ENCODE data around the gene ERVV-1. TPM values are rescaled to one million over a fixed set of nuclear protein-coding genes. Genes with fewer than 3 reads are reported as not detected.

ERVV-1 gene
- total and polyA plus RNA-seq, 4 donors: 0.12 TPM; not detected in 3

DNA sequence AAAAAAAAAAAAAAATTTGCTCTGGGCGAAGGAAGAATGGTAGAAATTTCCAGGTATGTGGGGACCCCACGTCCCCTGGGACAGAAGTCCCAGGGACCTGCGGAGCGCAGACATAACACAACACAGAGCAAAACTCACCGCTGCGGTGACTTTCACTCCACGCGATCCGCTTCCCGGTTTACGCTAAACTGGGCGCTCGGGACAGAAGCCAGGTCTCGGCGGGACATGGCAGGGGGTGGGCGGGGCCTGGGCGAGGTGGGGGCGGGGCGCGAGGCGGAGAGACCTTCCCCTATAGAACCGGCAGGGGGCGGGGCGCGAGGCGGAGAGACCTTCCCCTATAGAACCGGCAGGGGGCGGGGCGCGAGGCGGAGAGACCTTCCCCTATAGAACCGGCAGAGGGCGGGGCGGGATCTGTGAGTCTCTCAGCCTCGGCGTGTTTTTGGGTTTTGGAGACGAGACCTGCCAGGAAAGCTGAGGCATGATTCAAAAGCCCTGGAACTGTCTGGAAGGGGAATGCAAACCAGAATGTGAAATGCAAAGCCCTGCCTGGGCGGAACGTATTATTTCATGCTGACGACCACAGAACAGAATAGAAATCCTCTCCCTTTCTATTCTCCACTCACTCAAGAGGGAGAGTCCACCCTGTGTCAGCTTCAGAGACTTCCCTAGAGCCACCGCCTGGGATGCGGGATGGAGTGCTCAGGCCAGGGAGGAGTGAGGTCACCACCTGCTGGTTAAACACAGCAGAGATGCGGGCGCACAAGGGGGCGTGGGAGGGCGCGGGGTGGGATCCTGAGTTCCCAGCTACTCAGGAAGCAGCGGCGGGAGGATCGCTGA is 20.2 kb upstream of the ERVV-1 start:
- Histone ChIP-seq H3K9me3 (ENCODE audit: control insufficient read depth, insufficient read depth, low read length) (no peaks in the 10 kb centered on the region), H3K4me3 (ENCODE audit: low read depth, low read length) (peak overlapping the region; percentile 48), H3K4me1 (ENCODE audit: control insufficient read depth, insufficient read depth, low read length) (peaks cover 23% of the 10 kb centered on the region), H3K27me3 (ENCODE audit: control insufficient read depth, insufficient read depth, low read length) (no peaks in the 10 kb centered on the region), H3K27ac (ENCODE audit: low read depth, low read length) (peak overlapping the region; percentile 42), H3K36me3 (ENCODE audit: control insufficient read depth, insufficient read depth, low read length) (no peaks in the 10 kb centered on the region)
- WGBS (ENCODE audit: insufficient coverage): 0% methylated on average over 30 of the region's 50 CpGs
- DNase-seq (ENCODE audit: low read depth in 4 of 6, low spot score in 6 of 6): peak; percentile 33 to 93 (median 62)

DNA sequence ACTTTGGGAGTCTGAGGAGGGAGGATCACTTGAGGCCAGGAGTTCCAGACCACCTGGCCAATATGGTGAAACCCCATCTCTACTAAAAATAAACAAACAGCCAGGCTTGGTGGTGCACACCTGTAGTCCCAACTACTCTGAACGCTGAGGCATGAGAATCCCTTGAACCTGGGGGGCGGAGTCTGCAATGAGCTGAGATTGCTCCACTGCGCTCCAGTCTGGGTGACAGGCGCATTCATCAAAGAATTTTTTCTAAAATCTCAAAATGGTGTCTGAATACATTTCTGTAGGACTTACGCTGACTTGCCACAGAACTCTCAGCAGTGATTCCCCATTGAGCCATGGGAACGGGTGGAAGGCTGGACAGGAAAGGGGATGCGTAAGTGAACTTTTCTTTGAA is 18.0 kb upstream of the ERVV-1 start:
- DNase-seq (ENCODE audit: low read depth in 4 of 6, low spot score in 6 of 6): no peak
- no peaks in the 10 kb centered on the region for H3K9me3 ChIP-seq (ENCODE audit: control insufficient read depth, insufficient read depth, low read length)
- no peaks in the 10 kb centered on the region for H3K27me3 ChIP-seq (ENCODE audit: control insufficient read depth, insufficient read depth, low read length)
- H3K27ac ChIP-seq (ENCODE audit: low read depth, low read length): no peak overlapping the region
- H3K4me3 ChIP-seq (ENCODE audit: low read depth, low read length): no peak overlapping the region
- WGBS (ENCODE audit: insufficient coverage): 94% methylated on average over 4 of the region's 7 CpGs
- no peaks in the 10 kb centered on the region for H3K36me3 ChIP-seq (ENCODE audit: control insufficient read depth, insufficient read depth, low read length)
- H3K4me1 ChIP-seq (ENCODE audit: control insufficient read depth, insufficient read depth, low read length): peaks cover 23% of the 10 kb centered on the region

DNA sequence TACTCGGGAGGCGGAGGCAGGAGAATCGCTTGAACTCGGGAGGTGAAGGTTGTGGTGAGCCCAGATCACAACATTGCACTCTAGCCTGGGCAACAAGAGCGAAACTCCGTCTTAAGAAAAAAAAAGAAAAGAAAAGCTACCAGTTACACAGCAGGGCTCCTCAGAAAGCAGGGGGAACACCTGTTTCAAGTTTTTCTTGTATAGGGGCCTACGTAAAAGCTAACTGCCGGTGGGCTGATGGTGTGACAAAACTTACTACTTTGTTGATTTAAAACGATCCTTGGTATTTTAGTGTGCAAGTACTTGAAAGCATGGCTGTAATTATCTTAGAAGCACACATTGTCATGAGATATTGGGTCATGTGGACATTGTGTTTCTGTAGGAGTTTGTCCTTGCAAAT is 15.7 kb upstream of the ERVV-1 start:
- H3K9me3 ChIP-seq (ENCODE audit: control insufficient read depth, insufficient read depth, low read length): no peaks in the 10 kb centered on the region
- WGBS (ENCODE audit: insufficient coverage): 55% methylated on average over 8 of the region's 9 CpGs
- DNase-seq (ENCODE audit: low read depth in 4 of 6, low spot score in 6 of 6): no peak

DNA sequence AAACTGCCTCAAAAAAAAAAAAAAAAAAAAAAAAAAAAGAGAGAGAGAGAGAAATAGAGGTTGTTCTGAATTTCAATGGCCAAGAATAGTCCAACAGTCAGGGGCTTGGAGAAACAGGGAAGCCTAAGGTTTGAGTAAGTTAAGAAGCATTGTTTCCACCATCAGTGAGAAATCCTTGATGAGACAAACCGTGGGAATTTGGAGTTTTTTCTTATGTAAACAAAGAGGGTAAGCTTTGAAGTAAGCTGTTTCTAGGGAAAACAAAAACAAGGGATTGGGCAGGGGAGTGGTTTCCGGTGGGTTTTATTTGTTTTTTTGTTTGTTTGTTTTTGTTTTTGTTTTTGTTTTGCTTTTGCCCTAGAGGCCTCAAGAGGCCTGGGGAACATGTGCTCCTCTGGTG is 11.2 kb upstream of the ERVV-1 start:
- no peaks in the 10 kb centered on the region for H3K9me3 ChIP-seq (ENCODE audit: control insufficient read depth, insufficient read depth, low read length)
- no peaks in the 10 kb centered on the region for H3K36me3 ChIP-seq (ENCODE audit: control insufficient read depth, insufficient read depth, low read length)
- WGBS (ENCODE audit: insufficient coverage): 40% methylated on average over 1 of the region's 2 CpGs
- no peaks in the 10 kb centered on the region for H3K4me1 ChIP-seq (ENCODE audit: control insufficient read depth, insufficient read depth, low read length)
- H3K4me3 ChIP-seq (ENCODE audit: low read depth, low read length): no peak overlapping the region
- DNase-seq (ENCODE audit: low read depth in 4 of 6, low spot score in 6 of 6): no peak
- no peak overlapping the region for H3K27ac ChIP-seq (ENCODE audit: low read depth, low read length)
- no peaks in the 10 kb centered on the region for H3K27me3 ChIP-seq (ENCODE audit: control insufficient read depth, insufficient read depth, low read length)

More for the DNA sequence above, 15.7 kb upstream of the ERVV-1 start:
- Histone ChIP-seq H3K4me3 (ENCODE audit: low read depth, low read length) (no peak overlapping the region), H3K27ac (ENCODE audit: low read depth, low read length) (no peak overlapping the region), H3K36me3 (ENCODE audit: control insufficient read depth, insufficient read depth, low read length) (no peaks in the 10 kb centered on the region), H3K27me3 (ENCODE audit: control insufficient read depth, insufficient read depth, low read length) (no peaks in the 10 kb centered on the region), H3K4me1 (ENCODE audit: control insufficient read depth, insufficient read depth, low read length) (peaks cover 14% of the 10 kb centered on the region)

DNA sequence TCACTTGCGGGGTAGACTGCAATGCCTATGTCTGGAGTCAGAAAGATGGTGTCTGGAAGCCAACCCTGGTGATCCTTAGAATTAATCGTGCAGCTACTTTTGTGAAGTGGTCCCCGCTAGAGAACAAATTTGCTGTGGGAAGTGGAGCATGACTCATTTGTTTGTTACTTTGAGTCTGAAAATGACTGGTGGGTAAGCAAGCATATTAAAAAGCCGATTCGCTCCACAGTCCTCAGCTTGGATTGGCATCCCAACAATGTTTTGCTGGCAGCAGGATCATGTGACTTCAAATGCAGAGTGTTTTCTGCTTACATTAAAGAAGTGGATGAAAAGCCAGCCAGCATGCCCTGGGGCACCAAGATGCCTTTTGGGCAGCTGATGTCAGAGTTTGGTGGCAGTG is 9.5 kb upstream of the ERVV-1 start:
- H3K4me1 ChIP-seq (ENCODE audit: control insufficient read depth, insufficient read depth, low read length): no peaks in the 10 kb centered on the region
- 59% methylated on average over 5 of the region's 5 CpGs for WGBS (ENCODE audit: insufficient coverage)
- no peak for DNase-seq (ENCODE audit: low read depth in 4 of 6, low spot score in 6 of 6)
- H3K4me3 ChIP-seq (ENCODE audit: low read depth, low read length): no peak overlapping the region
- H3K36me3 ChIP-seq (ENCODE audit: control insufficient read depth, insufficient read depth, low read length): no peaks in the 10 kb centered on the region
- H3K9me3 ChIP-seq (ENCODE audit: control insufficient read depth, insufficient read depth, low read length): no peaks in the 10 kb centered on the region
- H3K27me3 ChIP-seq (ENCODE audit: control insufficient read depth, insufficient read depth, low read length): no peaks in the 10 kb centered on the region
- no peak overlapping the region for H3K27ac ChIP-seq (ENCODE audit: low read depth, low read length)

DNA sequence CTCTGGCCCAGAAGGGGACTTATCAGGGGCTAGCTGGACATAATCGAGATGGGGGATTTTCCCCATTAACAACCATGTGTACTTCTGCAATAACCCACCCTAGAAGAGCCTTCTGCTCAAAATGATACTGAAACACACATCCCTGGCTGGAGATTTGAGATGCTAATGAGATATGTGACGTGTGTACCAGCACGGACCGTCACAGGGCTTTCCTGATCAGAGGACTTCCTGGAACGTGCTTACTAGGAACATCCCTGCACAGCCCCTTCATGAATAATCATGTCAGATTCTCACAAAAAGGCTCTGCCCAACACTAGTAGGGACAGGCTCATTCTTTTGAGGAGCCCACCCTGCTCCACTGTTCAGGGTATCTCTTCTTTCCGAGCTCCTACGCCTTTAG is 6.5 kb upstream of the ERVV-1 start:
- Histone ChIP-seq H3K27ac (ENCODE audit: low read depth, low read length) (no peak overlapping the region), H3K9me3 (ENCODE audit: control insufficient read depth, insufficient read depth, low read length) (no peaks in the 10 kb centered on the region), H3K4me1 (ENCODE audit: control insufficient read depth, insufficient read depth, low read length) (no peaks in the 10 kb centered on the region), H3K27me3 (ENCODE audit: control insufficient read depth, insufficient read depth, low read length) (no peaks in the 10 kb centered on the region), H3K36me3 (ENCODE audit: control insufficient read depth, insufficient read depth, low read length) (no peaks in the 10 kb centered on the region), H3K4me3 (ENCODE audit: low read depth, low read length) (no peak overlapping the region)
- no peak for DNase-seq (ENCODE audit: low read depth in 4 of 6, low spot score in 6 of 6)
- WGBS (ENCODE audit: insufficient coverage): 82% methylated on average over 6 of the region's 7 CpGs

DNA sequence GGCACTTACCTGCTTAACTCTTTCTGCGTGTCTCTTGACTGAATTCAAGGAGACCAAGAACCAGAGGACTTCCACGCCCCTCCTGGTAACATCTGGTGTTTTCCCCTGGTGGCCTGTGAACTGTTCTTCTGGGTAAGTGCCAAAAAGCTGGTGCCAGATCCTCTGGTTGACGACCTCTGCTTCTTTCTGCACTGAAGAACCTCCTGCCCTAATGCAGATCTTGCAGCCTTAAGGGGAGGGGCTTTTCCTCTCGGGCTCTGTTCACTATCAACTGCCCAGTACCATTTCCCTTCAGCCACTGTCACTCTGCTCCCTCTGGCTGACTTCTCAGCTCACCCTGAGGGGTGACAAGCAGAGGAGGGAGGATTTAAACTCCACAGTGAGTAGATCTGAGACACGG is 6.1 kb upstream of the ERVV-1 start:
- no peak overlapping the region for H3K27ac ChIP-seq (ENCODE audit: low read depth, low read length)
- WGBS (ENCODE audit: insufficient coverage): 63% methylated on average over 4 of the region's 5 CpGs
- DNase-seq (ENCODE audit: low read depth in 4 of 6, low spot score in 6 of 6): no peak
- no peaks in the 10 kb centered on the region for H3K9me3 ChIP-seq (ENCODE audit: control insufficient read depth, insufficient read depth, low read length)
- no peaks in the 10 kb centered on the region for H3K4me1 ChIP-seq (ENCODE audit: control insufficient read depth, insufficient read depth, low read length)
- H3K36me3 ChIP-seq (ENCODE audit: control insufficient read depth, insufficient read depth, low read length): no peaks in the 10 kb centered on the region
- H3K4me3 ChIP-seq (ENCODE audit: low read depth, low read length): no peak overlapping the region
- H3K27me3 ChIP-seq (ENCODE audit: control insufficient read depth, insufficient read depth, low read length): no peaks in the 10 kb centered on the region

DNA sequence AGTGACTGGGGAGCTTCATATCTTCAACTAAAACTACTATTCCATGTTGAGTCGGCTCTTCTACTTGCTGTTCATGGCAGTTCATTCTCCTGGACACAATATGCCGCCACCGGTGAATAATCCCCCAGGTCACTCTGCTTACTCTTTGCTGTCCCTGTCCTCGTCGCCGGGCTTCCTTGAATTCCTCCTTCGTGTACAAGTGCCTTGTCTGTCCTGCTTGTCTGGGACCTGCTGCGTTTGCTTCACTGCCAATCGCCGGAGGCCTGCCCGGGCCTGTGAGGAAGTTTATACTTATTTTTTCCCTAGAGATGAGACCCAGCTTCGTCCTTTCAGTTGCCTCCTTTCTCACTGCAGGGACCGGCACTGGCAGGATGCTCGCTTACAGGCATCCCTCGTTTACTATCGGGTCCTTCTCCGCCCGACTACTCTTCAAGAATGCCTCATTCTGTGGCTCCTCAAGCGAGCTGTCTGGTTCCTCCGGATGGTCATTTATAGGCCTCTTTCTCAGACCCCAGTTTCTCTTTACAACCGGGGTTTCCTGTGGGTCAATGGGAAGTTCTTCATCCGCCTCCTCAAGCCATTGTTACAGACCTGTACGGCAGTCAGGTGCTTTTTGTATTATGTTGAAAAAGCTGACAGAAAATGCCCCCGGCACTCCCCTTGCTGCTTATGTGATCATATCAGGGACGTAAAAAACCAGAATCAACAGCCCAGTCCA is 5.5 kb upstream of the ERVV-1 start:
- WGBS (ENCODE audit: insufficient coverage): 84% methylated on average over 18 of the region's 25 CpGs
- Histone ChIP-seq H3K27me3 (ENCODE audit: control insufficient read depth, insufficient read depth, low read length) (no peaks in the 10 kb centered on the region), H3K4me3 (ENCODE audit: low read depth, low read length) (no peak overlapping the region), H3K27ac (ENCODE audit: low read depth, low read length) (no peak overlapping the region), H3K36me3 (ENCODE audit: control insufficient read depth, insufficient read depth, low read length) (no peaks in the 10 kb centered on the region), H3K9me3 (ENCODE audit: control insufficient read depth, insufficient read depth, low read length) (no peaks in the 10 kb centered on the region), H3K4me1 (ENCODE audit: control insufficient read depth, insufficient read depth, low read length) (no peaks in the 10 kb centered on the region)
- no peak for DNase-seq (ENCODE audit: low read depth in 4 of 6, low spot score in 6 of 6)

DNA sequence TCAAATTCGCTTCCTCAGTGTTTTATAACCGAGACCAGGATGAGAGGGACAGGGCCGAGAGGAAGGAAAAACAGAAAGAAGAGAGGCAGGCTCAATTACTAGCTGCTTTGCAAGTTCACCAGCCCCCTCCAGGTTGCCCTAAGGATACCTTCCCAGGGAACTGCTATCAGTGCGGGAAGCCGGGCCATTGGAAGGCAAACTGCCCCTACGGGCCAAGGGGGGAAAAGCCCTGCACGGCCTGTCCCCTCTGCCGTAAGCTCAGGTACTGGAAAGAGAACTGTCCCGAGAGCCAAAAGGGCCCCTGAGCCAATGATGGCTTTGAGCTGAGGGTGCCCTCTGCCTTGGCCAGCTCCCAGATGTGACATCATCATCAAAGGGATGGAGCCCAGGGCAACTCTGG is 3.2 kb upstream of the ERVV-1 start:
- WGBS (ENCODE audit: insufficient coverage): 31% methylated on average over 6 of the region's 9 CpGs
- Histone ChIP-seq H3K4me1 (ENCODE audit: control insufficient read depth, insufficient read depth, low read length) (no peaks in the 10 kb centered on the region), H3K4me3 (ENCODE audit: low read depth, low read length) (no peak overlapping the region), H3K27ac (ENCODE audit: low read depth, low read length) (no peak overlapping the region), H3K27me3 (ENCODE audit: control insufficient read depth, insufficient read depth, low read length) (no peaks in the 10 kb centered on the region), H3K36me3 (ENCODE audit: control insufficient read depth, insufficient read depth, low read length) (no peaks in the 10 kb centered on the region), H3K9me3 (ENCODE audit: control insufficient read depth, insufficient read depth, low read length) (no peaks in the 10 kb centered on the region)
- DNase-seq (ENCODE audit: low read depth in 4 of 6, low spot score in 6 of 6): no peak

DNA sequence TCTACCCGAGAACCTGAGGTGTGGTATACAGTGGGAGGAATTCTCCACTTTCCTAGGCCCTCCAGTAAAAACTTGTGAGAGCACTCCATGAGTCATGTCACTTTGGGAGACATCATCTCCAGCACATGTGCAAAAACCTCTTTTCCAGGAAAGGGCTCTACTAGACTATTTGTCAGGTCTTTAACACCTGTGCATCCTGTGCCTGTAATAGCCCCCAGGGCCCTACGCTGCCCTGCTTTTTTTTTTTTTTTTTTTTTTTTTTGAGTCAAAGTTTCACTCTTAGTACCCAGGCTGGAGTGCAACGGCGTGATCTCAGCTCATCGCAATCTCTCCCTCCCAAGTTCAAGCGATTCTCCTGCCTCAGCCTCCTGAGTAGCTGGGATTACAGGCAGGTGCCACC is 1.7 kb upstream of the ERVV-1 start:
- H3K27ac ChIP-seq (ENCODE audit: low read depth, low read length): no peak overlapping the region
- no peaks in the 10 kb centered on the region for H3K36me3 ChIP-seq (ENCODE audit: control insufficient read depth, insufficient read depth, low read length)
- no peaks in the 10 kb centered on the region for H3K27me3 ChIP-seq (ENCODE audit: control insufficient read depth, insufficient read depth, low read length)
- H3K4me3 ChIP-seq (ENCODE audit: low read depth, low read length): no peak overlapping the region
- H3K4me1 ChIP-seq (ENCODE audit: control insufficient read depth, insufficient read depth, low read length): no peaks in the 10 kb centered on the region
- no peak for DNase-seq (ENCODE audit: low read depth in 4 of 6, low spot score in 6 of 6)
- WGBS (ENCODE audit: insufficient coverage): 75% methylated on average over 1 of the region's 6 CpGs
- H3K9me3 ChIP-seq (ENCODE audit: control insufficient read depth, insufficient read depth, low read length): no peaks in the 10 kb centered on the region
